Testis (tissue), 2 donors: ENCODE data around the gene NAXD.

ENCODE experiments used
- CTCF ChIP-seq, 3 experiments: fragments of 450-650 bp in 2 of 3; fragments of 200-600 bp in 1 of 3; sonication (generic) in 1 of 3; IDR thresholded peaks; one replicate each; pipeline ENCODE4 v1.5.1; 2016 to 2019; ENCODE audit warnings: antibody characterized with exemption in 3 of 3, mild to moderate bottlenecking in 2 of 3, moderate library complexity in 1 of 3
- POLR2A ChIP-seq: fragments of 450-650 bp; IDR thresholded peaks from one replicate; pipeline ENCODE4 v1.6.1; 2017; ENCODE audit warnings: antibody characterized with exemption, mild to moderate bottlenecking, moderate library complexity

GRCh38 chr13:110637747-110638146 lies 22.4 kb downstream of the NAXD start:
- no peak for TF ChIP-seq CTCF (IDR thresholded peaks at IDR 0.05)
- TF ChIP-seq POLR2A: no peak
